NCI-H1930 (cell line): ENCODE data around the gene SLAMF9.

Experiments used
- DNase-seq, 2 experiments: peaks; one replicate each; lab custom pipeline; 2025; lab: John Stamatoyannopoulos, UW

The SLAMF9 gene

DNA sequence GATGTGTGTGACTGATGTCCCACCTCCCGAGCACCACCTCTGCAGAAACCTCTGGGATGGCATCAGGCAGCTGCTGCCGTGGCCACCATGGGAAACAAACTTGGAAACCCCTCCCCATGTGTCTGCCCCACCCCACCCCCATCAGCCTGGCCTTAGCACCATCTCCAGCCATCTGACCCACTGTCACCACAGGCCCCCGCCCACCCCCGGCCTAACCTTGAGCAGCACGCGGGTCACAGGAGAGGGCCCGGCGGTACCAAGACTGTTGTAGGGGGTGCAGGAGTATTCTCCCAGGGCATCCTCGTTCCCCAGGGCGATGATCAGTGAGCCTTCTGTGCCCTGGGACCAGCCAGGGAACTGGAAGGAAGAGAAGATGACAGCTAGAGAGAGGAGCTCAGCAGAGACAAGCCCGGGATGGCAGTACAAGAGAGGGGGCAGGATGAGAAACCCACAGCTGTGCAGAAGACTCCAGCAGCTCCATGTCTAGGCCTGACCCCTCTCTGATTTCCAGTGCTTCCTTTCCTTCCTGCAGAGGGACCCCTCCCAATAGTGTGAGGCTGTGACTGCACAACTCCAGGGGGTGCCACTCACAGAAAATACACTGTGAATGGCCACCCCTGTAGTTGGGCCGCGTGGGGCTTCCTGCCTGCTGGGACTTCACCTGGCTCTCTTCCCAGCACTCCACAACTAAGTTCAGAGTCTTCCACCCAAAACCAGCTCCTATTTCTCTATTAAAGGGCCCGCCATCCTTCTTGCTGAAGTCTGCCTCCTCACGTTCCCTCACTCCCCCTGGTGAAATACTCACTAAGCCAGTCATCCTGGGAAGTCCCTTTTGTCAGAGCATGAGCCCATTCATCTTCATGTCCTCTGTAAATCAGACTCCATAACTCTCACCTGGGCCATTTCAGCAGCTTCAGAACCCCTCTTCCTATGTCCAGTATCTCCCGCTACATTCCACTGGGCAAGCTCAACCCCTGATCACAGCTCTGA lies 21.4 kb downstream of the SLAMF9 start:
- no peak for DNase-seq

DNA sequence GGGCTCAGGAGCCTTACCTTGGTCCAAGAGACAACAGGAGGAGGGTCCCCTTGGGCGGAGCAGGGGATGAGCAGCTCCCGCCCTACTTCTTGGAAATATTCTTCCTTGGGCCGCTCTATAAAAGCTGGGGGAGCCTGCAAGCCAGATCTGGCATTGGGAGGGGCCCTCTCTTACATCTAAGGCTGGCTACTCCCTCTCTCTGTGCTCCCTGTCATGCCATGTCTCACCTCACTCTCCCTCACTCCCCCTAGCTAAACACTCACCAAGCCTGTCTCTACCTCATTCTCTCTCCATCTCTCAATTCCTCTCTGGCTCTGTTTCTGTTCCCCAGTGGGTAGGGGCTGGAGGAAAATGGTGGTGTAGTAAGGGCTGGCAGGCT lies 22.3 kb downstream of the SLAMF9 start:
- no peak for DNase-seq

GRCh38 chr1:159931101-159931794 lies 22.8 kb downstream of the SLAMF9 start:
- DNase-seq, result no peak

GRCh38 chr1:159930634-159931033 lies 23.4 kb downstream of the SLAMF9 start:
- no peak for DNase-seq

DNA sequence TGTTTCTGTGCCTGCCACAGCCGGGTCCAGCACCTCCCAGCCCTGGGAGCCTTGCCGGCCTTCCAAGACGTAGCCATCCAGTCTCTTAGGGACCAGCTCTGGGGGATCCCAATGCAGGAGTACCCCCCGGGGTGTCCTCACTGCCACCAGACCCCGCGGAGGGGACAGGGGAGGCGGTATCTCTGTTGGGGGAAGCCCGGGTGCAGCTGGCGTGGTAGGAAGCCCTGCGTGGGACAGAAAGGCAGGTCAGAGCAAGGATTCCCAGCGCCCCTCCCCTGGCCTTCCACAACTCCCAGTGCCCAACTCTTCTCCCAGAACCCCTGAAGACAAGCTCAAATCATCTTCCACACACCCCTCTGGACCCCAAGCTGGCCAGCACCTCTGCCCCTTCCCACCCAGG lies 23.8 kb downstream of the SLAMF9 start:
- DNase-seq, result no peak

GRCh38 chr1:159929155-159930051 lies 24.6 kb downstream of the SLAMF9 start:
- DNase-seq, result no peak

DNA sequence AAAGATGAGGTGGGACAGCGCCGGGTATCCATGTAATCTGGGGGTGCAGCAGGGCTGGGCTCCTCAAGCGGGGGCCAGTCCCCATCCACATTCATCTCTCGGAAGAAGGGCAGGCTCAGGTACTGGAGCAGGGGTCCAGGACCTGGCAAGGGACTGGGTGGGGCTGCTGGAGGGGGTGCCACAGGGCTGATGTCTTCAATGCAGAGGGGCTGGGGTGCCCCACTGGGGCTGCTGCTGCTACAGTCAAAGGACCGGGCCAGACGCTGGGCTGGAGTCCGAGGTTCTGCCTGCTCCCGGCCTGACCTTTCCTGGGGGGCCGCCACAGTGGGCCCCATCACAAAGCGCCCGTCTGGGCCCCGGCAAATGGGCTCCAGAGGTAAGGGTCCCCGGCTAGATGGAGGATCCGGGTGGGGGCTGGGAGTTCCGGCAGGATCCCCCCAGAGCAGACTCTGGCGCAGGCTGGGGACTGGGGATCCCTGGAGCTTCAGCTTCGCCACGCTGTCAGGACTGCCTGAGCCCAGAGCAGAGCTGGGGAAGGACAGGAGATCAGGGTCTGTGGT lies 25.5 kb downstream of the SLAMF9 start:
- no peak for DNase-seq

- DNase-seq, result no peak
Measured at GRCh38 chr1:159927849-159928431, 26.1 kb downstream of the SLAMF9 start.

- DNase-seq, result no peak
Measured at GRCh38 chr1:159927211-159927848, 26.7 kb downstream of the SLAMF9 start.

DNA sequence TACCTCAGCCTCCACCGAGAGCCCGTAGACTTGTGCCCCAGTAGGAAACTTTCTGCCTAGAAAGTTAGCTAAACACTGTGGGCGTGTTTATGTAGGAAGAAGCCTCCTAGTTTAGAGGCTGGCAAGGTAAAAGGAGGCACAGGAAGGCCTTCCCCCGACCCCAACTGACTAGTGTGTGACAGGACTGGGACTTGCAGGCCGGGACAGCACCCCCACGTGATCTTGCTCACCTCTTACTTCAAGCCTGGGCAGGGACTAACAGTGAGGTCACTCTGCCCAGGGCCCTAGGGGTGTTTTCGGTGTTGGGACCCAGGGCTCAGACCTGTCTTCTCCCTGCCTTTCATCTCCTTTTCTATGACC lies 28.3 kb downstream of the SLAMF9 start:
- DNase-seq, result no peak

DNA sequence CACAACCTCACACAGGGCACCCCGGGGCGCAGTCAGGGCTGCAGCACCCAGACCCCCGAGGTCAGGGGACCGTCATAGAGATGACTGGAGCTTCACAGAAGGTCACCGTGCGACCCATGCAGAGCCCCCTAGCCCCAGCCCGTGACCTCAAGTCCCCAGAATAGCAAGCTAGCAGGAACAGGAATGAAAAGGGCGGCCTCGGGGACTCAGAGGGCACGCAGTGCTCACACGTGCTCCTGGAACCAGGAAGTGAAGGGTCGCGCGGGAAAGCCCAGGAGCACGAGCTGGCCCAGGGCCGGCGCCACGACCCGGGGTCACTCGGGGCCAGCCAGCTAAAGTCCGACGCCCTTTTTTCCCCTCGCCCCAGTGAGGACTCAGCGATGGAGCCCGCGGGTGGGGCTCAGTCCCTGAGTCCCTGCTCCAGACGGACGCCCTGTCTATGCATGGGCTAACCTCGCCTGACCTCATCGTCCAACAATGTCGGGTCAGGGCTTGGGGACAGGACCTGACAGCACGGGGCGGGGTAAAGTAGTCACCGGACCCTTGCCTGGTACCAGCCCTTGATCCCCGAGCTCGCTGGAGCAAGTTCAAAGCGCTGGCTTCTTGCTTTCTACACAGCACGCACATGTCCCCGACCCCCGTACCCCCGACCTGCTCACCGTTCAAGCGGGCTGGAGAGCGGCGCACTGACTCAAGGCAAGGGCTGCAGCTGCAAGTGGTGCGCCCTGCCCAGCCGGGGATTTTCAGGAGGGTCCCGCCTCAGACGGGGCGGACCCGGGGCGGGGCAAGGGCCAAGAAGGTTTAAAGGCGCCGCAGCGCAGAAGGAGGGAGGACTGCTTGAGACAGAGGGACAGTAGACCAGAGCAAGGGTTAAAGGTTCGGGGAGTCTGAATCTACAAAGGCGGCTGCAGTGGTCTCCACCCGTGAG lies 29.0 kb downstream of the SLAMF9 start, which contains the start of gene TAGLN2:
TAGLN2 (minus strand) TSS at position 717 of the 928 bp plus-strand sequence. CDS start 4,998 bp downstream, outside the sequence.
- DNase-seq, result no peak

DNA sequence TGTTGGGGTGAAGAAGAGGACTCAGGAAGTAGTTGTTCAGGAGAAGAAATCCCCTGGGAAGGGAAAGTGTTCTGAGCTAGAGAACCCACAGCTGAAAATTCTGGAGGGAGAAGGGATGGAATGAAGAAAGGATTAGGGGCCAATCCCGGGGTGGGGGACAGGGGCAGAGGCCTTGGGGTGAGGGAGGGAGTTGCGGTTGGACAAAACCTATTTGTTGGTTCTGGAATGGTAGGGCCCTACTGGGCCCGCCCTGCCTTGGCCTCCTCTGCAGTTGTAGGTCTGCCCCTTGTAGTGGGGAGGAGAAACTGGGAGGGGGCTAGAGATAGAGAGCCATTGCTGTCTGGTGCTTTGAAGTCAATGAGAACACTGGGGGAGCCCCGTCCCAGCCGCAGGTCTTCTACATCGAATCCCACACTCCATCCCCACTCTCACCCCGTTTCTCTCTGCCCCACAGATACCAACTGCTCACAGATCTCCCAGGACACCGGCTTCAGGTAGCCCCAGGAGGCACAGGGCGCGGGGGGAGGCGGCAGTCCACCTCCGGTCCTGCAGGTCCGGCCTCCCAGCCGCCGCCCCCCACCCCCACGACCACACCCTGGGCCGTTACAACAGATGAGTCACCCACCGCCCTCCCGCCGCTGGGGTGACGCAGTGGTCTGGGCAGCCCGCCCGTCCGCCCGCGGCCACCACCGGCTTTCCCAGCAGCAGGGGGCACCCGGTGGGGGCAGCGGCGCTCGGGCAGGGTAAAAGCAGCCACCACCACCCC lies 29.8 kb downstream of the SLAMF9 start:
- no peak for DNase-seq

DNA sequence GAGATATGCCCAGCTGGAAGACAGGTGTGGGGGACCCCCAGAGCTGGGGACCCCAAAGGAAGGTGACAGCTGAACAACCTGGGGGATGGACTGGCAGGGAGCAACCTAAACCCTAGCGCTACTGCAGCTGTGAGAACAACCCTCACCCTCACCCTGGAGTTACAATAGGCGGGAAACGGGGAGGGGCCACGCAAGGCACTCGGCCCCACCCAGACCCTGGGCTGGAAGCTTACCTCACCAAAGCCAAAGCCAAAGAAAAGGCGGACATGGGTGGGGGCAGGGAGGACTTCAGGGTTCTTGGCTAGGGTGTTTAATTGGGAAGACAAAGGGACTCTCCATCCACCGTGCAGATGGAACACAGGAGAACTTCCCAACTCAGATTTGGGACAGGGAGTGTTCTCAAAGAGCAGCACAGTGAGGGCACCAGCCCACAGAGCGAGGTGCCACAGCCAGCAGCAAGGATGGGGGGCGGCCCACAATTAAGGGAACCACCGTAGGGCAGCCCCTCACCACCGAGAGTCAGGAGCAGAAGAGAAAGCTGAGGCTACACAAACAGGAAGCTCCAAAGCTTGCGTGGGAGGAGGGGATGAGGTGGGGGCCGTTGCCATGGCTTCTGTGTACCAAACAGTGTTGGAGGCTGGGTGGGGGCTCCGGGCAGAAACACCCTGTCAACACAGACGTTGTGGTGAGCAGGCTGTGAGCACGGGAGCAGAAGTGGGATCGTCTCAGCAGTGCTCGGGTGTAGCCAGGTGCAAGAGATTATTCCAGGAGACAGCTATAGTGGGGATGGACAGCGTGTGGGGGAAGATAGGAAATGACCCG lies 30.6 kb downstream of the SLAMF9 start:
- no peak for DNase-seq

- no peak for DNase-seq
Measured at GRCh38 chr1:159922511-159923202, 31.4 kb downstream of the SLAMF9 start.

- no peak for DNase-seq
Measured at GRCh38 chr1:159921700-159922504, 32.1 kb downstream of the SLAMF9 start.

GRCh38 chr1:159921251-159921650 lies 32.8 kb downstream of the SLAMF9 start:
- no peak for DNase-seq

GRCh38 chr1:159920651-159921050 lies 33.4 kb downstream of the SLAMF9 start:
- DNase-seq, result no peak
